NCI-H748 treated with DMSO at 0.1 percent for 48 hours (cell line): ENCODE data around the gene PGC.

Source experiments
- DNase-seq: peaks from one replicate; lab custom pipeline; 2025; lab: John Stamatoyannopoulos, UW

The PGC gene

GRCh38 chr6:41714556-41715273, 32.5 kb downstream of the PGC start:
- no peak for DNase-seq

DNA sequence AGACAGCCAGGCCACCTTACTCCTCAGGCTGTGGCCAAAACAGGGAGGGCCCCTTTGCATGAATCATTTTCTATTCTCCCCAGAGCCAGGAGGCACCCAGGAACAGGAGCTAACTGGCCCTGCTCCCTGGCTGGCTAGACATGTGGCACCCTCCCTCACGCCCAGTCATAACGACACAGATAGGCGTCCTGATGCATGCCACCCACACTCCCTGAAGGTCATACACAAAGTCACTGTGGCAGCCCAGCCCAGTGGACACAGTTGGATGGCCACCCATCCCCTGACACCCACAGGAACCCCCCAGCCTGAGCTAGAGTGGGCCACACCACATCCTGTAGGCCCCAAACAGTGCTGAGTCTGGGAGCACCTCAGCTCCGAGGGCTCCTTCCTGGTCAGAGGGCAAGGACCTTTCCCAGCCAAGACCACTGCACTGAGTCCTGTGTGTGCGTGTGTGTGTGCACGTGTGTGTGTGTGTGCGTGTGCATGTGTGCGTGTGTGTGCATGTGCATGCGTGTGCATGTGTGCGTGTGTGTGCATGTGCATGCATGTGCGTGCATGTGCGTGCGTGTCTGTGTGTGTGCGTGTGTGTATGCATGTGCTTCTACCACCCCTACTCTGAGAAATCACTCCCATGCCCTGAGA, 33.4 kb downstream of the PGC start:
- DNase-seq = no peak

- DNase-seq = no peak
Measured at GRCh38 chr6:41713159-41713649, 34.0 kb downstream of the PGC start.

GRCh38 chr6:41712651-41713103, 34.5 kb downstream of the PGC start:
- no peak for DNase-seq

DNA sequence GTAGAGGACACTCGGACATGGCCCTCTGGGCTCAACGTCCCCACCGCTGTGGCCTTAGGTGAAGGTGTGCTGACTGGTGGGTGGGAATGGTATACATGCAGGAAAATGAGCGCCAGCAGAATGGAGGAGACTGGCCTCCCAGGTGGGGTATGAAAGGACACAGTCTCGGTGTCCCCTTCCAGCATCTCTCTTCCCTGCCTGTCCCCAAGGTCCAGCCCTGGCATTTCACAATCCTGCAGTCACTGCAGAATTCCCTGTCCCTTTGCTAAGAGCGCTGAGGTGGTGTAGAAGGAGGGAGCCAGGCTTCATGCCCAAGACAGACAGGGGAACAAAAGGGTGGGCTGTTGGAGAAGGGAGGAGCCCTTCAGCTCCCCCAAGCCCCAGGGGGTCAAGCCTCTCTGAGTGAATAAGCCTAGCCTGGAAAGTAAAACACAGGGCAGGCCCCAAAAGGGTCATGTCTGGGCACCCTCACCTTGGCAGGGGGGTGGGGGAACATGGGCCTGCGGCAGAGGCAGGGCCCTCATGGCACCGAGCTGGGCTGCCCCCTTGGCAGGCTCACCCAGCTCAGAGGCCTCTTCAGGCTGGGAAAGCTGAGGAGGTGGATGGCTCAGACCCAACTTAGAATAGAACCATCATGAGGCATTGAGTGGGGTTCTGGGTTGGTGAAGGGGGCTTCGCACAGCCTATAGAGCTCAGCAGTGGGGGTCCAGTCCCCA, 35.7 kb downstream of the PGC start:
- DNase-seq = no peak

DNA sequence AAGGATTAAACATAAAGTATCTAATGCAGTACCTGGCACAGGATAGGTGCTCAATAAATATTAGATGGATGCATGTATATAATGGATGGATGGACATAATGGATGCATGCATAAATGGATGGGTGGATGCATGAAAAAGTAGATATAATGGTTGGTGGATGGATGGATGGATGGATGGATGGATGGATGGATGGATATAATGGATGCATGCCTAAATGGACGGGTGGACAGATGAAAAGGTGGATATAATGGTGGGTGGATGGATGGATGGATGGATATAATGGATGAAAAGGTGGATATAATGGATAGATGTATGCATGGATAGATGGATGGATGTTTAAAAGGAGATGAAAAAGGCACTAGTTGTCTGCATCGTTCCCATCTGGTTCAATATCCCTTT, 37.8 kb downstream of the PGC start:
- no peak for DNase-seq

DNA sequence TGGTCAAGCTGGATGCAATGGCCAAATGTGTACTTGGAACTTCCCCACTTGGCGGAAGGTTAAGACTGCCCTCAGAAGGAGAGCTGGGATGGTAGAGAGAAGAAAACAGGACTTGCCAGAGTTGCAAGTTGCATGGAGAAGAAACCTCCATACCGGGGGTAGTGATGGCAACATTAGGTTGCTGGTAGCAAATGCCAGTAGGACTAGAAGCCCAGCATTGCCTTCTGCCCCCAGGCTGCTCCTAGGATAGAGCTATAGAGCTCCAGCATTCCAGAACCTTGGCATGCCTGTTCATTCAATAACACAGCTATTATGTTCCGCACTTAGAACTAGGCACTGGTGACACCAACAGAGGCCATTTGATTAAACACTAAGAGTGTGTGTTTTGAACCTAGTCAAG, 38.3 kb downstream of the PGC start:
- DNase-seq = no peak

DNA sequence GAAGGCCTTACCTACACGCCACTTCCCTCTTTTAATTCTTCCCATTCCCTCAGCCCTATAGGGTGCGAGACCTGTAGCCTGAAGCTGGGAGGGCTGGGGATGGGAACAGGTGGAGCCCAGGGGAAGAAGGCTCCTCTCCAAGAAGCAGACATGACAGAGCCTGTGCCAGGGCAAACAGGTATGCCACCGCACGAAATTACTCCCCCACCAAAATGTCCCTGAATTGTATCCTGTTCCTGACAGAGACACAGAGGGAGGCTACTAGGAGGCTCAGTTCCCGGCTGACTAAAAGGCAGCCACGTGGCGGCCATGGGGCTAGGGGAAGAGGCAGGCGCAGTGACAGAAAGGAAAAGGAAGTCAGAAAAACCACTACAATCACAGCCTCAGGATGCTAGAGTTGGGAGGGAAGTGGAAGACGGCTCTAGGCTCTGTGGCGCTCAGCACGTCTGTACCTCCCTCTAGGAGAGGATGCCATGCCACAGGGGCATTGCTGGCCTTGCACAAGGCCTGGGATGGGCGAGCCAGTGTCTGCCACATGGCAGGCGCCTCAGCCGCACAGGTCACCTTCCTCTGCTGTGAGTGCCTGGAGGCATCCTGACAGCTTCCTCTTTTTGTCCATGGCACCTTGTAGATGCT, 39.5 kb downstream of the PGC start:
- no peak for DNase-seq

DNA sequence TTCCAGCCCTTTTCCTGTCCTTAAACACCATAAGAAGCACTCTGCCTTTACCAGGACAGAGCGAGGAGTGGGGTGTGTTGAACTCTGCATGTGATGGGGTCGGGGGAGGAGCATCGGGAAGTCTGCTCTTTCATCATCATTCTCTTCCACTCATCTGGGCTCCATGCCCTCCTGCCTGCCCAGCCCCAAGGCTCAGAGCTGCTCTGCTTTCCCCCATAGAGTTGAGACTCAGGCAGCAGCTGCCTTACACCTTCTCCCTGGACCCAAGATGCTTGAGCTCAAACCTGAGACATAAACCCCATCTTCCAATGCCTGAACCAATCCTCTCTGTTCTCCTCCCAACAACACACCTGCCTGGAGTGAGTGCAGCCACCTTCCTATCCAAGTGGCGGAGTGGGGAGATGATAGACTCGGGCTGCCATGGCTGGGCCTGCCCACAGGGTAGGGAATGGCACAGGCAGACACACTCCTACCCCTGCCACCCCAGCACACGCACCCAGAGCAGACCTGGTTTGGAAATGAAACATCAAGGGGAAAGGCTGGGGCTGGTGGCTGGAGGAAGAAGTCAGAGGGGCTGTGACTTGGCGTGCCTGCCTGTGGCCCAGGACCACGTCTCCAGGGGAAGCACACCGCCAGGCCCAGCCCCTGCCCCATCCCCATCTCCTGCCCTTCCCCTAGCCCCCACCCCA, 40.2 kb downstream of the PGC start:
- DNase-seq = no peak

GRCh38 chr6:41705996-41706835, 41.0 kb downstream of the PGC start:
- no peak for DNase-seq

- DNase-seq = no peak
Measured at GRCh38 chr6:41705311-41705995, 41.7 kb downstream of the PGC start.

- DNase-seq = peak; percentile 46
Measured at GRCh38 chr6:41704656-41705310, 42.4 kb downstream of the PGC start.

- no peak for DNase-seq
Measured at GRCh38 chr6:41704028-41704427, 43.2 kb downstream of the PGC start.

DNA sequence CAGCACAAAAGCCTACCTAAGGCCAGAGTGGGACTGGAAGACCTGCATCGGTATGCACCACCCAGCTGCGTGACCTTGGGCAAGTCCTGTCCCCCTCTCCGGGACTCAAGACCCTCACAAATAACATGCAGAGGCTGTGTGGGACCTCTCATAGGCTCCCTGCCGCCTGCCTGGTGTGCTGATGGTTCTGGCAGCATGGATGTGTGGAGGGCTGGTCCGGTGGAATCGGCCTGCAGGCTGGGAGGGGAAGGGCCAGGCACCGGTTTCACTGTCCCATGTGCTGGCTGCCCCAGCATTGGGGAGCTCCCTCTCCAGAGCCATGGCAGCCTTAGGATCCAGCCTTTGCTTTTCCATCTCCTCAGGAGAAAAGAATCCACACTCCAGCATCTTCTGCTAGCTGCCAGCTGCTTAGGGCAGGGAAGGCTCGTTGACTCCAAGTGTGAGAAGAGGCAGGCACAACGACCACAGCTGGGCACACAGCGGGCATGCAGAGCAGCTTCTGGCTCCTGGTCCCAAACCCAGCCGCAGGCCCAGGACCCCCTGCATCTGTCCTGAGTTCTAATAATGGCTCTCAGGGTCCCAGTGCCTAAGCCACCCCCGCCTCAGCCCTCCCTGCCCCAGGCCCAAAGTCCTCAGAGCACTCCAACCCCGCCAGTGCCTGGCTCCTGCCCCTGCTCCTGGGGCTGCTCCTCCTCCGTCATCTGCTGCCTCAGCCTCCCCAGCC, 44.3 kb downstream of the PGC start:
- no peak for DNase-seq

DNA sequence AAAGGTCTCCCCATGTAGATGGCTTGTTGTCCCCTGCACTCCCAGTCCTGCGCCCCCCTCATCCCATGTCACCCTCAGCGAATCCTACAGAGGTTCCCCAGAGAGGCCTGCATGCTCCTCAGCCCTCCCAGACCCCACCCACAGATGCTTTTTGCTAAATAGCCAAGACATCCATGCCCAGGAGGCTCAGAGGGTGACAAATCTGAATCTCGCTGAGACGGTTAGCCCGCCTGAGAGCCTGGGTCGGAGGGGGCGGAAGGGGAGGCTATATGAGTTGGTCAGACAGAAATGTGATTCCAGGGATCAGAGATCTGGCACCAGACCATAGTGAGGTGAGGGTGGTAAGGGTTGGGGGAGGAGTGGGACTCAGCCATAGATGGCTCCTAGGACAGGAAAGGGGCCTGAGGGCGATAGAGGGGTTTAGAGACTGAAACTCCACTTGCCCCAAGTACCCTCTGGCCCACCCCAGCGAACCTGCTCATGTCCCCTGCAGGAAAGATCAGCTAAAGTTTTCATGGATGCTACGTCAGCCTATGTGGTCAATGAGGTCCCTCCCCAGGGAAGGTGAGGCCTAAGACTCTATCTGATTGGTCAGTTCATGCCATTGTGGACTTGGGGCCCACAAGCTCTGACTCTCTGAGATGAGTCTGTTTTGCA, 45.0 kb downstream of the PGC start:
- DNase-seq = no peak

- no peak for DNase-seq
Measured at GRCh38 chr6:41700463-41701347, 46.5 kb downstream of the PGC start.

DNA sequence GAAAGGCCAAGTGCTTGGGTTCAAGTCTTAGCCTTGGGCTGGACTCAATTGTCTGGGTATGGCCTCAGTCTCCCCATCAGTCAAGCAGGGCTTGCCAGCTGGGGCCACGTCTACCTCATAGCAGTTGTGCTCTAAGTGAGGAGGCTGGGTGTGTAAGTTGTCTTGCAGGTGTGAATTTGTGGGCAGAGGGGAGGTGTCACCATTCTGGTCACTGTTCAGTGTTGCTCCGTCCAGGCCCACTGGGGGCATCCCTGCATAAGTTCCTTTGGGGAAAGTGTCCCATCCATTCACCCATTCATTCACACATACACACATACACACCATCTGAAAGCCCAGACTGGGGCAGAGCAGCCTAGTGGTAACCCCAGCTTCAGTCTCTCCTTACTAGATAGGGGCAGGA, 48.1 kb downstream of the PGC start:
- DNase-seq = no peak
